GM12878 (cell line): ENCODE data around the gene CD1B. TPM values are rescaled to one million over a fixed set of nuclear protein-coding genes. Genes with fewer than 3 reads are reported as not detected.
A peak's percentile ranks its signal among the peaks of the same experiment; 100 is the strongest.

Source experiments
- ATAC-seq: fragments of 200-7000 bp; cut with Tn5 transposase; 3 replicates; pipeline ENCODE4 v1.9.1; 2020; ENCODE audit warnings: mild to moderate bottlenecking, moderate library complexity
- BruUV-seq: library from RNA; stranded (reverse); fragments of 400-500 nt; replicated peaks from 2 replicates; lab custom pipeline; 2021; lab: Mats Ljungman, UMichigan
- CTCF ChIA-PET: fragments of 300-600 bp; sonication (Branson Sonifier 250); formaldehyde crosslinking; extraction: SDS; loops from one replicate; lab custom pipeline; 2021; ENCODE audit warnings: inconsistent platforms; lab: Yijun Ruan, JAX
- POLR2A ChIA-PET: fragments of 350-600 bp; formaldehyde crosslinking; extraction: SDS; loops from one replicate; lab custom pipeline; 2021; ENCODE audit warnings: inconsistent platforms; lab: Charles Lee
- RAD21 ChIA-PET: fragments of 300-600 bp; sonication (Branson Sonifier 250); formaldehyde crosslinking; loops from one replicate; lab custom pipeline; 2023; ENCODE audit warnings: antibody characterized with exemption; ENCODE audit not compliant: unreplicated experiment; lab: Charles Lee
- SMC1A ChIA-PET: fragments of 300-600 bp; sonication (Branson Sonifier 250); formaldehyde crosslinking; loops from one replicate; lab custom pipeline; 2023; ENCODE audit not compliant: unreplicated experiment, uncharacterized antibody; lab: Charles Lee
- DNase-seq: peaks from one replicate; pipeline ENCODE4 v3.0.0-alpha.2; 2011; ENCODE audit warnings: low read depth, low spot score
- FAIRE-seq: peaks from 3 replicates; lab custom pipeline; 2011; peaks lifted over from hg19 to GRCh38; lab: Jason Lieb, UNC
- H2AFZ ChIP-seq: 2 replicates; pipeline ENCODE4 v1.6.0; 2011; ENCODE audit warnings: low read depth, low read length, control low read depth; ENCODE audit not compliant: control insufficient read depth
- H3K27ac ChIP-seq: 2 replicates; pipeline ENCODE4 v1.5.1; 2011; ENCODE audit warnings: control low read depth; ENCODE audit not compliant: control insufficient read depth, insufficient read depth
- H3K27me3 ChIP-seq, 2 experiments: replicated peaks in 1 of 2; 2 replicates each; pipeline versions ENCODE4 v1.6.0 to v1.6.1; 2011; ENCODE audit warnings: low read length in 1 of 2; ENCODE audit not compliant: control insufficient read depth in 2 of 2, insufficient read depth in 2 of 2
- H3K36me3 ChIP-seq, 2 experiments: 2 replicates each; pipeline ENCODE4 v1.5.1; 2011; ENCODE audit warnings: low read length in 1 of 2; ENCODE audit not compliant: control insufficient read depth in 2 of 2, insufficient read depth in 2 of 2
- H3K4me1 ChIP-seq: 2 replicates; pipeline ENCODE4 v1.6.1; 2011; ENCODE audit warnings: mild to moderate bottlenecking, low read length, moderate library complexity, mixed read lengths; ENCODE audit not compliant: control insufficient read depth, insufficient read depth
- H3K4me2 ChIP-seq: 2 replicates; pipeline ENCODE4 v1.6.0; 2011; ENCODE audit warnings: control low read depth; ENCODE audit not compliant: control insufficient read depth, insufficient read depth
- H3K4me3 ChIP-seq: fragments of 200-600 bp; sonication (generic); 2 replicates; pipeline ENCODE4 v1.5.1; 2016
- H3K79me2 ChIP-seq: 2 replicates; pipeline ENCODE4 v1.6.0; 2011; ENCODE audit warnings: low read length; ENCODE audit not compliant: control insufficient read depth, insufficient read depth
- H3K9ac ChIP-seq: 2 replicates; pipeline ENCODE4 v1.8.0; 2011; ENCODE audit warnings: low read length, control low read depth, mixed read lengths; ENCODE audit not compliant: control insufficient read depth, insufficient read depth
- H3K9me3 ChIP-seq: replicated peaks from 3 replicates; pipeline ENCODE4 v1.5.1; 2011; ENCODE audit warnings: mild to moderate bottlenecking, low read length; ENCODE audit not compliant: control insufficient read depth, insufficient read depth
- H4K20me1 ChIP-seq: 2 replicates; pipeline ENCODE4 v1.6.0; 2011; ENCODE audit not compliant: control insufficient read depth, insufficient read depth
- ATF3 ChIP-seq: IDR thresholded peaks from 2 replicates; pipeline ENCODE4 v1.6.1; 2011; ENCODE audit warnings: low read depth, mild to moderate bottlenecking, low read length, moderate library complexity, borderline replicate concordance; ENCODE audit errors: extremely low read depth
- BACH1 ChIP-seq: fragments of 450-650 bp; IDR thresholded peaks from 2 replicates; pipeline ENCODE4 v1.6.1; 2017; ENCODE audit warnings: mild to moderate bottlenecking, borderline replicate concordance
- BCL11A ChIP-seq: IDR thresholded peaks from 2 replicates; pipeline ENCODE4 v1.6.1; 2011; ENCODE audit warnings: low read depth, low read length
- BCL3 ChIP-seq: IDR thresholded peaks from 2 replicates; pipeline ENCODE4 v1.6.1; 2011; ENCODE audit warnings: borderline replicate concordance, low read depth, mild to moderate bottlenecking, moderate library complexity, low read length; ENCODE audit not compliant: insufficient read depth, poor library complexity, severe bottlenecking
- BHLHE40 ChIP-seq, 2 experiments: fragments of 450-650 bp in 1 of 2; IDR thresholded peaks; 2 replicates each; pipeline ENCODE4 v1.6.1; 2011 to 2017; ENCODE audit warnings: low read depth in 2 of 2, borderline replicate concordance in 1 of 2, improper control_type of control experiment in 1 of 2, low read length in 1 of 2, mild to moderate bottlenecking in 1 of 2
- BRCA1 ChIP-seq: IDR thresholded peaks from 2 replicates; pipeline ENCODE4 v1.6.1; 2011; ENCODE audit warnings: low read depth, low read length, improper control_type of control experiment
- CREM ChIP-seq: IDR thresholded peaks from 2 replicates; pipeline ENCODE4 v1.6.1; 2014; ENCODE audit warnings: antibody characterized with exemption, low read depth
- EP300 ChIP-seq, 2 experiments: fragments of 150-350 bp in 1 of 2; IDR thresholded peaks; 2 replicates each; pipeline ENCODE4 v1.6.1; 2011 to 2012; ENCODE audit warnings: low read depth in 2 of 2, low read length in 2 of 2, borderline replicate concordance in 1 of 2, improper control_type of control experiment in 1 of 2, inconsistent platforms in 1 of 2; ENCODE audit not compliant: control insufficient read depth in 1 of 2
- IKZF2 ChIP-seq, 2 experiments: fragments of 450-650 bp; IDR thresholded peaks; 2 replicates each; pipeline ENCODE4 v1.6.1; 2017; ENCODE audit warnings: mild to moderate bottlenecking in 2 of 2, moderate library complexity in 2 of 2
- MYB ChIP-seq: fragments of 150-350 bp; IDR thresholded peaks from 2 replicates; pipeline ENCODE4 v1.6.1; 2014; ENCODE audit warnings: mild to moderate bottlenecking, low read depth, low read length, borderline replicate concordance
- NBN ChIP-seq: fragments of 450-650 bp; IDR thresholded peaks from 2 replicates; pipeline ENCODE4 v1.6.1; 2016
- NFIC ChIP-seq: IDR thresholded peaks from 2 replicates; pipeline ENCODE4 v1.6.1; 2012; ENCODE audit warnings: low read depth, mild to moderate bottlenecking, inconsistent platforms, low read length, moderate library complexity
- NFYA ChIP-seq: IDR thresholded peaks from 2 replicates; pipeline ENCODE4 v1.6.1; 2011; ENCODE audit warnings: low read depth, mild to moderate bottlenecking, low read length, improper control_type of control experiment, borderline replicate concordance
- NR2F1 ChIP-seq: fragments of 450-650 bp; conservative IDR thresholded peaks from 2 replicates; pipeline ENCODE4 v1.6.1; 2017; ENCODE audit warnings: mild to moderate bottlenecking
- PBX3 ChIP-seq: IDR thresholded peaks from 2 replicates; pipeline ENCODE4 v1.6.1; 2011; ENCODE audit warnings: mild to moderate bottlenecking, low read depth, low read length, moderate library complexity; ENCODE audit not compliant: insufficient replicate concordance
- YBX1 ChIP-seq: fragments of 450-650 bp; IDR thresholded peaks from 2 replicates; pipeline ENCODE4 v1.6.1; 2016; ENCODE audit warnings: antibody characterized with exemption
- ZNF384 ChIP-seq: IDR thresholded peaks from 2 replicates; pipeline ENCODE4 v1.6.1; 2012; ENCODE audit warnings: low read depth, mild to moderate bottlenecking, low read length, improper control_type of control experiment, borderline replicate concordance
- WGBS: methylation state at CpG from one replicate; pipeline ENCODE4 v1.1.6; 2016; ENCODE audit warnings: low lambda C conversion rate; ENCODE audit not compliant: insufficient replicate concordance, insufficient coverage; ENCODE audit errors: missing lambda C conversion rate; 5-methylcytosine and 5-hydroxymethylcytosine counted together
- in situ Hi-C: fragments of 300-500 bp; cut with MboI; formaldehyde crosslinking; loops from 9 replicates; pipeline ENCODE4 v1.14.3; 2018; ENCODE audit warnings: mixed read lengths
- intact Hi-C: fragments of 100-400 bp; cut with micrococcal nuclease; formaldehyde crosslinking; loops from one replicate; pipeline ENCODE4 v1.14.2; 2022; ENCODE audit not compliant: unreplicated experiment
- polyA plus RNA-seq, 11 experiments: library from polyadenylated mRNA; depleted of rRNA in 4 of 11; unstranded in 6 of 11; stranded (reverse) in 5 of 11; fragments of >200 nt; fragmentation: Nextera tagmentation in 4 of 11; fragmentation: Illumina TruSeq in 1 of 11; extraction: Ambion mirVana in 4 of 11; extraction: Trizol in 1 of 11; gene quantifications; 1 replicate in 1 of 11; 2 replicates in 10 of 11; pipeline versions ENCODE4 v1.2.1 to v1.2.3, GENCODE V29; 2011 to 2016; ENCODE audit warnings: inconsistent platforms in 2 of 11, missing spikeins in 2 of 11, low read depth in 1 of 11
- total RNA-seq, 4 experiments: library from RNA; depleted of rRNA in 3 of 4; stranded (reverse); fragments of >200 nt in 3 of 4; fragmentation: Illumina TruSeq in 1 of 4; extraction: Trizol in 1 of 4; gene quantifications; 2 replicates each; pipeline versions ENCODE4 v1.2.1 to v1.2.3, GENCODE V29; 2013 to 2021
- TF ChIP-seq, protein P1 (sequence below): IDR thresholded peaks from 2 replicates; pipeline ENCODE4 v1.6.1; 2012; ENCODE audit warnings: low read depth, low read length, improper control_type of control experiment

The CD1B gene
- total and polyA plus RNA-seq, 10 of the 15 experiments (the other 5 are each of a cell fraction or from before 2014, with no cell fraction given), result not detected

DNA sequence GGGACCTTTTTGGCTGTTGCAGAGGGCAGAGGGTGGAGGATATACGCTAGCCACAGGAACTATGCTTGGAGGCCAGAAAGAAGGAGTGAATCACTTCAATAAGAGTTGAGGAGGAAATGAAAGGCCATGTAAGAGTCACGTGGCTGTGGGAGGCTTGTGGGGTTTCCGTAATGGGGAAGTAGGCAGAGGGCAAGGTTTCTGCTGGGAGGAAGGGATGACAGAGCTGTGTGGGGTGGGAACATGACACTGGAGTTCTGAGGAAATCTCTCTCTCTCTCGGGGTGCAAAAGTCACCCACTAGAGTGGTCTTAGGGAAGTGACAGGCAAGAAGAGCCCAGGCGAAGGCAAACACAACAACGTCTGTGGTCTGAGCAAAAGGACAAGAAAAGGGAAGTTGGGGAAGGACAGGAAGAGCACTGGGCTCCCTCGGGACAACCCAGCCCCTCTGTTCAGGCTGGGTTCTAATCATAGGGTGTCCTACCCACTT is 45.5 kb downstream of the CD1B start (continued):
- TF ChIP-seq, protein P1, sequence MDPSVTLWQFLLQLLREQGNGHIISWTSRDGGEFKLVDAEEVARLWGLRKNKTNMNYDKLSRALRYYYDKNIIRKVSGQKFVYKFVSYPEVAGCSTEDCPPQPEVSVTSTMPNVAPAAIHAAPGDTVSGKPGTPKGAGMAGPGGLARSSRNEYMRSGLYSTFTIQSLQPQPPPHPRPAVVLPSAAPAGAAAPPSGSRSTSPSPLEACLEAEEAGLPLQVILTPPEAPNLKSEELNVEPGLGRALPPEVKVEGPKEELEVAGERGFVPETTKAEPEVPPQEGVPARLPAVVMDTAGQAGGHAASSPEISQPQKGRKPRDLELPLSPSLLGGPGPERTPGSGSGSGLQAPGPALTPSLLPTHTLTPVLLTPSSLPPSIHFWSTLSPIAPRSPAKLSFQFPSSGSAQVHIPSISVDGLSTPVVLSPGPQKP, result no peak

GRCh38 chr1:158283965-158284364 is 47.4 kb downstream of the CD1B start:
- H3K27ac ChIP-seq, result no peak overlapping the region
- H2AFZ ChIP-seq, result no peak overlapping the region
- CTCF ChIA-PET, result interaction anchor here (0.8 to 4.2 kb wide), 8 partner anchors 10 to 792 kb away, joined by 3 to 17 read pairs (median 6); partner anchors contain the start of gene AIM2
- no peak for FAIRE-seq
- H3K4me2 ChIP-seq, result no peak overlapping the region
- POLR2A ChIA-PET, result interaction anchor here (1.0 to 1.5 kb wide), 3 partner anchors 25 to 795 kb away, joined by 3 to 5 read pairs (median 3); no protein-coding TSS in a partner anchor
- 4% methylated on average over 2 of the region's 2 CpGs for WGBS
- DNase-seq, result peak; percentile 61
- no peak overlapping the region for H3K4me3 ChIP-seq
- in situ Hi-C loops (loop anchor here (10.0 kb wide), 2 partner anchors 721 to 781 kb away; partner anchors contain the start of gene IFI16), intact Hi-C loops (loop anchor here (2.0 kb wide), 2 partner anchors 725 to 793 kb away; partner anchors contain the start of genes AIM2 and IFI16)
- H4K20me1 ChIP-seq, result no peaks in the 10 kb centered on the region
- RAD21 ChIA-PET, result interaction anchor here (1.1 to 5.1 kb wide), 5 partner anchors 10 to 79 kb away, joined by 3 to 29 read pairs (median 9); no protein-coding TSS in a partner anchor
- peaks cover 2% of the 10 kb centered on the region; the same call in 1 of the 3 replicates for H3K9me3 ChIP-seq
- H3K36me3 ChIP-seq, result no peaks in the 10 kb centered on the region
- no peaks in the 10 kb centered on the region for H3K79me2 ChIP-seq
- H3K4me1 ChIP-seq, result peaks cover 42% of the 10 kb centered on the region
- H3K27me3 ChIP-seq, result no peaks in the 10 kb centered on the region
- peak; percentile 72 for ATAC-seq
- no peak overlapping the region for H3K9ac ChIP-seq
- no TSS peak for BruUV-seq
- SMC1A ChIA-PET, result interaction anchor here (0.7 to 4.1 kb wide), 7 partner anchors 10 to 784 kb away, joined by 3 to 31 read pairs (median 4); no protein-coding TSS in a partner anchor
- TF ChIP-seq MYB (no peak), ZNF384 (no peak), NFYA (no peak), PBX3 (peak; percentile 41), IKZF2 (IDR thresholded peaks at IDR 0.05) (peak; percentile 72 to 80; a peak in 3 of 4 replicates), NBN (peak; percentile 80), BACH1 (no peak; the same call in 1 of the 2 replicates), YBX1 (no peak), BRCA1 (no peak), CREM (0 out of 2 replicates have a peak, but pooled peaks have one; percentile 27), NFIC (peak; percentile 56), BHLHE40 (IDR thresholded peaks at IDR 0.05; ENCODE audit: borderline replicate concordance in 1 of 2, low read depth in 2 of 2, low read length in 1 of 2) (peak; percentile 42 to 47; a peak in 2 of 4 replicates), BCL11A (peak; percentile 58), BCL3 (peak; percentile 86), EP300 (IDR thresholded peaks at IDR 0.05; ENCODE audit: borderline replicate concordance in 1 of 2, control insufficient read depth in 1 of 2, low read depth in 2 of 2, low read length in 2 of 2) (peak; percentile 61 to 80; a peak in 3 of 4 replicates), NR2F1 (peak; percentile 76), ATF3 (no peak)
